ENCODE measurements around the gene RUNX1. TPM values are rescaled to one million over a fixed set of nuclear protein-coding genes. Genes with fewer than 3 reads are reported as not detected.

The RUNX1 gene
- total RNA-seq, 4 donors from 2014 or later, result 3.9 to 14.5 (median 5.8) TPM

GRCh38 chr21:35041122-35041521 is 8.0 kb downstream of the RUNX1 start:
- Histone ChIP-seq H3K4me1 (no peaks in the 10 kb centered on the region), H3K9me3 (no peaks in the 10 kb centered on the region), H3K36me3 (no peaks in the 10 kb centered on the region), H3K4me3 (no peak overlapping the region), H3K27ac (no peak overlapping the region), H3K27me3 (no peaks in the 10 kb centered on the region)
- ATAC-seq, result no peak
- 83 to 85% methylated on average over 5 of the region's 5 CpGs for WGBS, 2 donors (ENCODE audit: low coverage in 1 of 2)
- TF ChIP-seq CTCF (IDR thresholded peaks at IDR 0.05), result no peak
- no peak for TF ChIP-seq POLR2AphosphoS5 (IDR thresholded peaks at IDR 0.05)
- no peak for TF ChIP-seq EP300 (IDR thresholded peaks at IDR 0.05)
- no peak for TF ChIP-seq POLR2A (IDR thresholded peaks at IDR 0.05)

GRCh38 chr21:35039595-35040289 is 9.4 kb downstream of the RUNX1 start:
- Histone ChIP-seq H3K36me3 (no peaks in the 10 kb centered on the region), H3K27me3 (no peaks in the 10 kb centered on the region), H3K4me1 (no peaks in the 10 kb centered on the region), H3K9me3 (no peaks in the 10 kb centered on the region), H3K4me3 (no peak overlapping the region), H3K27ac (no peak overlapping the region)
- WGBS, 2 donors (ENCODE audit: low coverage in 1 of 2), result 41 to 55% methylated on average over 3 of the region's 3 CpGs
- no peak for TF ChIP-seq EP300 (IDR thresholded peaks at IDR 0.05)
- no peak for TF ChIP-seq CTCF (IDR thresholded peaks at IDR 0.05)
- TF ChIP-seq POLR2A (IDR thresholded peaks at IDR 0.05), result no peak
- TF ChIP-seq POLR2AphosphoS5 (IDR thresholded peaks at IDR 0.05), result no peak
- no peak for ATAC-seq

GRCh38 chr21:35038772-35039319 is 10.3 kb downstream of the RUNX1 start:
- H3K4me1 ChIP-seq, result no peaks in the 10 kb centered on the region
- ATAC-seq, result no peak
- H3K4me3 ChIP-seq, result no peak overlapping the region
- no peak overlapping the region for H3K27ac ChIP-seq
- WGBS, 2 donors (ENCODE audit: low coverage in 1 of 2), result 80 to 84% methylated on average over 3 to 5 of the region's 5 CpGs
- H3K27me3 ChIP-seq, result no peaks in the 10 kb centered on the region
- no peaks in the 10 kb centered on the region for H3K36me3 ChIP-seq
- TF ChIP-seq POLR2A (IDR thresholded peaks at IDR 0.05) (no peak), POLR2AphosphoS5 (IDR thresholded peaks at IDR 0.05) (no peak), EP300 (IDR thresholded peaks at IDR 0.05) (no peak), CTCF (IDR thresholded peaks at IDR 0.05) (no peak)
- H3K9me3 ChIP-seq, result no peaks in the 10 kb centered on the region

DNA sequence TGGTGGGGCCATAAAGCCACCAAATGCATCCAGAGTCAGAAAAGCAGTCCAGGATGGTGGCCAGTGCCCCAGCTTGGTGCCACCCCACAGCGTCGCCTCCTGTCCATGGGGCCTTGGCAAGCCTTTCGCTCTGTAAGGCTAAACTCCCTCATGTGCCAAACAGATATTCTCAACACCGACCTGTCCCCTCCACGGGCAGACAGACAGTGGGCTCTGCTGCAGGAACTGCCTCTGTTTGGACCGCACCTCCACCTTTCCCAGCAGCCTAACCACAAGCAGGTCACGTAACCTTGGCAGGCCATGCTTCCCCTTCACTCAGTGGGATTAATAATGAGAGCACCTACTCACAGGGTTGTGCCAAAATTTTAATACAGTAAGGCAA is 11.7 kb downstream of the RUNX1 start:
- TF ChIP-seq CTCF (IDR thresholded peaks at IDR 0.05), result no peak
- TF ChIP-seq POLR2AphosphoS5 (IDR thresholded peaks at IDR 0.05), result no peak
- TF ChIP-seq EP300 (IDR thresholded peaks at IDR 0.05), result no peak
- TF ChIP-seq POLR2A (IDR thresholded peaks at IDR 0.05), result no peak
- Histone ChIP-seq H3K27ac (no peak overlapping the region), H3K9me3 (peaks cover 0 to 2% (median 0%) of the 10 kb centered on the region in 3 donors), H3K4me3 (no peak overlapping the region), H3K36me3 (no peaks in the 10 kb centered on the region), H3K4me1 (no peaks in the 10 kb centered on the region), H3K27me3 (no peaks in the 10 kb centered on the region)
- no peak for ATAC-seq
- WGBS, 2 donors (ENCODE audit: low coverage in 1 of 2), result 80 to 83% methylated on average over 1 to 3 of the region's 7 CpGs
